HCT116 (cell line): ENCODE results near the gene CD72.

Experiments
- ATF3 ChIP-seq: IDR thresholded peaks from 2 replicates; pipeline ENCODE4 v1.6.1; 2012
- CTCF ChIP-seq, 3 experiments: fragments of 200-600 bp in 1 of 3; sonication (generic) in 1 of 3; IDR thresholded peaks in 2 of 3; conservative IDR thresholded peaks in 1 of 3; 2 replicates each; pipeline ENCODE4 v1.5.1; 2012 to 2017; ENCODE audit warnings: low read depth in 2 of 3, low read length in 2 of 3, antibody characterized with exemption in 1 of 3, borderline replicate concordance in 1 of 3, control low read depth in 1 of 3, mild to moderate bottlenecking in 1 of 3, mixed read lengths in 1 of 3, mixed run types in 1 of 3, moderate library complexity in 1 of 3; ENCODE audit not compliant: insufficient read depth in 1 of 3
- EZH2 ChIP-seq: fragments of 200-600 bp; sonication (generic); IDR thresholded peaks from 2 replicates; pipeline ENCODE4 v1.6.1; 2017; ENCODE audit warnings: antibody characterized with exemption, mixed run types
- JUND ChIP-seq: IDR thresholded peaks from 2 replicates; pipeline ENCODE4 v1.6.1; 2012
- MAX ChIP-seq: IDR thresholded peaks from 2 replicates; pipeline ENCODE4 v1.6.1; 2012
- POLR2AphosphoS5 ChIP-seq: IDR thresholded peaks from 2 replicates; pipeline ENCODE4 v1.6.1; 2011; ENCODE audit warnings: mild to moderate bottlenecking, low read depth, low read length, moderate library complexity
- ZNF274 ChIP-seq: fragments of 200-500 bp; sonication (Bioruptor generic); IDR thresholded peaks from 2 replicates; pipeline ENCODE4 v1.6.1; 2014; ENCODE audit warnings: mild to moderate bottlenecking, low read depth, low read length, inconsistent platforms

GRCh38 chr9:35652829-35653209 lies 34.6 kb upstream of the CD72 start:
- TF ChIP-seq MAX (no peak), CTCF (IDR thresholded peaks at IDR 0.05 in 2 of 3, conservative IDR thresholded peaks at IDR 0.05 in 1 of 3; ENCODE audit: borderline replicate concordance in 1 of 3, insufficient read depth in 1 of 3, low read depth in 2 of 3, low read length in 2 of 3) (no peak), EZH2 (no peak), ZNF274 (no peak), POLR2AphosphoS5 (no peak), ATF3 (no peak), JUND (no peak)
